Endothelial cell of hepatic sinusoid (primary cell): Measurements from ENCODE around the gene ADGRD1.

Experiments
- in situ Hi-C: cut with HindIII; loops from 2 replicates; pipeline ENCODE4 v1.10.0; 2017; ENCODE audit warnings: low sequenced_read_pairs

ADGRD1 gene

DNA sequence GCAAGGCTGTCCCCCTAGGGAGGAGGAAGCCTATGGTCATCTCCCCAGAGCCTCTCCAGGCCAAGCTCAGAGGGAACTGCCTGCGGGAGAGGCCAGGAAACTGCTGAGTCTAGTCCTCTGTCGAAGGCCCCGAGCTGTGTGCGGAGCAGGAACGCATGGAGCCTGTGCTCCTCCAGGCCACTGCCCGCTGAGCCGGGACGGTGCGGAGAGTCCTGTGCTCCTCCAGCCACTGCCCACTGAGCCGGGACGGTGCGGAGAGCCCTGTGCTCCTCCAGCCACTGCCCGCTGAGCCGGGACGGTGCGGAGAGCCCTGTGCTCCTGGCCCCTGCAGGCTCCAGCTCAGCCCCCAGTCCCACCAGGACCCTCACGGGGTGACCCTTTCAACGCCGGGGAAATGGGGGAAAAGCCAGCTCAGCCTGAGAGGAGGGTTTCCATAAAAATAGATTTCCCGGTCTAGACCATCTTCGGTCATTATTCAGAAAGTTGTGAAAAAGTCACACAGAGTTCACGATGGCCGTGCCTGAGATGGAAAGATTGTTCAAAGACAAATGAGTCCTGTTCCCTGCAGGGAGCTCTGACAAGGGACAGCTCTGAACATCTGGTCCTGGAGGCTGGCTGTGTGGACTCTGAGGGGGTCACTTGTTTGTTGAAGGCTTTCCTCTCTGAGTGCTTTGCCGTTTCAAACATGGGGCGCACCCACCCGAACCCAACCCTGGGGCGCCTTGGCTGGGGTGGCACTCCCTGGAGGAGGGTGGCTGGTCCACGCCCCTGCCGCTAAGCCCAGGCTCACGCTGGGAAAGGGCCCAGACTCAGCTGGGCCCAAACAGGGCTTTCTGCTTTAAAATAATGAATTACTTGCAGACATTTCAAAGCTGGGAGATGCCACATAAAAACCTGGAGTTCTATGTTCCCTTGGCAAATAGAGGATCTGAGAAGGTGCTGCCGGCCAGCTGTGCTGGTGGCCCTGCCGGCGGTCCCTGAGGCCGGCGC is 85.5 kb downstream of the ADGRD1 start:
- in situ Hi-C loops, result loop anchor here (10.0 kb wide), 1 partner anchor 46 kb away; no protein-coding TSS in a partner anchor

DNA sequence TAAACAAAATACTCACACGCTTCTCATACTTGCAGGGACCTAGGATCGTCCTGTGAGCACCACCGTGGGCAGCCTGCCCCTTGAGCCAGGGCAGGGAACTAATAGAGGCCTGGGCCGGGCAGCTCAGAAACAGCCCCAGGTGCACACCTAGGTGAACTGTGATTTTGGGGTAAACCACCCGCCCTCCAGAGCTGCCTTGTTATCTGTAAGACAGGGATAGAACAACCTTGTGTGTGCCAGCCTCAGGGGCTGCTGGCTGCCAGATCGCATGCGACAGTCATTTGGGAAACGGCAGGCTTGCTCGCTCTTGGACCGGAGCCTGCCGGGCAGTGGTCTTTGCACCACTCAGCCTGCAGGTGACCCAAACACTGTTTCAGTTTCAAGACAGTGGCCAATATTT is 86.8 kb downstream of the ADGRD1 start:
- in situ Hi-C loops, result no loop called here

DNA sequence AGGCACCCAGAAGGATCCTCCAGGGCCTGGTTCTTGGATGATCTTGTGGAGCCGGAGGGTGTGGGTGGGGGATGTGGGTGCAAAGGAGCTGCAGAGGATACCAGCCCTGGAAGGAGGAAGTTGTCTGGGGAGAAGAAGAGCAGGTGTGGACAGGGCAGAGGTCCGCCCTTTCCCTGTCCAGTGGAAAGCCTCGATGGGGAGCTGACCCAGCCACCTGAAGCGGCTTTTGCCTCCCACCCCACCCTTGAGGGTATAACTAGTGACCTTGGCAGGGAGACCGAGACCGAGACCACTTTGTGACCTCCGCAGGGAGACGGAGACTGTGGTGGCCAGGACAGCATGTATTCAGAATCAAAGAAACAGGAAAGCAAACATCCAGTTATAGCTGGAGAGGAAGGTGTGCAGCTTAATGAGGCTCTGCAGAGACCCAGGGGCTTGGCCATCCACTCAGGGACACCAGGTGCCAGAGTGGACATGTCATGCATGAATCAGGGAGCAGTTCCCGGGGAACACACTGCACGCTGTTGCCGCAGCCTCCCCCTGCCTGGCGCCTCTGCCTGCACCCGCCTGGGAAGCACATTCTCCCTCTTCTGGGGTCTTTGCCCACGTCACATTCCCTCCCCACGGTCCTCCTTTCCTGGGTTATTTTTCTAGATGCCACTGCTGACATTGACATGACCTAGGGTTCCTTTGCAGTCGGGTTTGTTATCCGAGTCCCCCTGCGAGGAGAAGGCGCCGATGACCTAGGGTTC is 87.7 kb downstream of the ADGRD1 start:
- in situ Hi-C loops, result no loop called here

DNA sequence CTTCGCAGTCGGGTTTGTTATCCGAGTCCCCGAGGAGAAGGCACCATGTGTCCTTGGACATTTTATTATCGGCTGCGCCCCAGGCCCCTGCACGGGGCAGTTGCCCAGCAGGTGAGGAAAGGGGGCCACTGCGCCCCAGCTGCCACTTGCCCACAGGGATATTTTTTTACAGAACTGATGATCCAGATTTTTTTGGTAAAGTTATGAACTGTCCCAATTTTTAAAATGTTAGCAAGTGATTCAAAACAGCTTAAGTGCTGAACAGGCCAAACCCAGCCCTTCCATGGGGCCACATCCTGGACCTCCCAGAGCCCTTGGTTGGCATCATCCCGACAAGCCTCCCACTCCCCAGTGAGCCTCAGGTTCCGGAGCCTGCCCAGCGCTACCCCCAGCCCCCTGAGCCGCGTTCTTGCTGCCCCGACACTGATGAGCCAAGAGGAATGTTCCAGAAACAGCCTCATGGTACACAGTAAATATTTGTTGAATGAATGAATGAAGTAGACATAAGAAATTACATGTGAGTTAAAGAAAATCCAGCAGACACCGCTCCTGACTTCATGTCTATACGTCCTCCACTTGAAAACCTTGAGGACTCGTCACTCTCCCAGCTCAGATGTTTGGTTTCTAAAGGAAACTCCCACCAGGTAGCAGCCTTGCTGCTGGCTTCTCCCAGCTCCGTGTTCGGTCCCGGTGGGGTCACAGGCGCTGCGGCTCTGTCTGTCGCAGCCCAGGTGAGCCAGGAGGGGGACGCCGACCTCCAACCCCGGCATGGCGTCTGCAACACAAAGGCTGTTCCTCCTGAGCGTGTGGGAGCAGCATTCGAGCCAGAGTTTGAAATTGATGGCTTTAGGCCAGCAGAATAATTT is 88.5 kb downstream of the ADGRD1 start:
- in situ Hi-C loops, result no loop called here

DNA sequence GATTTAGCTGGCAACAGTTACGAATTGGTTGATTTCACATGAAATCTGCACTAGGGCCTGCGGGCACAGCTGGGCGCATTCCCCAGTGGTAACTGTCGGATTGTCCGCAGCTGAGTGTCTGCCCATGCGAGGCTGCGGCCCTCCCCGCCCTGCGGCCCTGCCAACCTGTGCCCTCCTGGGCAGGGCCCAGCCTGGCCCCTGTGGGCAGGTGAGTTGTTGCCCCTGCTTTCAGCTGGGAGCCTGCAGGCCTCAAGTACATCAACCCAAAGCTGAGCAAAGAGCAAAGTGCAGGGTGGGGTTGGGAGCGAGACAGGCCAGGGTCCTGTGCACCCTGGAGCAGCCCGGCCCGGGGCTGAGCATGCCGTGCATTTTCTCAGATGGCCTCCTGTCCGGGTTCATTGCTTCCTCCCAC is 89.1 kb downstream of the ADGRD1 start:
- in situ Hi-C loops, result no loop called here

DNA sequence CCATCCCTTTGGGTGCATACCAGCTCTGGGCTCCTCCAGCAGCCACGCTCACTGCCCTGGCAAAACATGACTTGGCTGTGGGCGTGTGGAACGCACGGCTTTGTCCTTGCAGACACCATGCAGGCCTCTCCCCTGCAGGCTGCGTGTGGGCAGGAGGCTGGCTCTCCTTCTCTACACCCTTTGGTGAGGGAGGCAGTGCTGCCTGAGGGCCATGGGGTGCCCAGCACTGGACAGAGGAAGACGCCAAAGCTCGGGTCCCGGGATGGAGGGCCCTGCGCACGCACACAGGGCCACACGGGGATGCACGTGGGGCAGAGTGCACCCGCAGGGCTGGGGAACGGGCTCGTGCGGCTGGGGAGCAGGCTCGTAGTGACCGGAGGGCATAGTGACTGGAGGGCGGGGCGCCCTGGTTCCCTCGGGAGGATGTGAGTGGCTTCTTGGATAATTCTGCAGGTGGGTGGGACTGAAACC is 89.7 kb downstream of the ADGRD1 start:
- in situ Hi-C loops, result no loop called here

DNA sequence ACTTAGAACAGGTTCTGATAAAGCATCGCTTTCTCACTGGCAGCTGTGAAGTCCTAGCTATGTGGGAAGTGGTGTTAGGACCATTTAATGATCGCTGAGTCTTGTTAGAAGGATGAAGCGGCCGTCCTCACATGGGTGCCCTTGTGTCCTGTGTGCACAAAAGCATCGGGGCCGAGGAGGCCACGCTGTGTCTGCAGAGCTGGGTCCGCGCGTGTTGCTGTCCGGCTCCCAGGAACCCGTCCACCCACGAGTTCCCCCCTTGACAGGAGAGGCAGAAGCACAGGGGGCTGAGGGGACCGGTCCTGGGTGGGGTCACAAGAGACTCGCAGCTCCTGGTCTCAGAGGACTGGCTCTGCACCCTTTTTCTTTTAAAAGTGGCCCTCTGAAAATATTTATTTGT is 90.4 kb downstream of the ADGRD1 start:
- in situ Hi-C loops, result no loop called here

DNA sequence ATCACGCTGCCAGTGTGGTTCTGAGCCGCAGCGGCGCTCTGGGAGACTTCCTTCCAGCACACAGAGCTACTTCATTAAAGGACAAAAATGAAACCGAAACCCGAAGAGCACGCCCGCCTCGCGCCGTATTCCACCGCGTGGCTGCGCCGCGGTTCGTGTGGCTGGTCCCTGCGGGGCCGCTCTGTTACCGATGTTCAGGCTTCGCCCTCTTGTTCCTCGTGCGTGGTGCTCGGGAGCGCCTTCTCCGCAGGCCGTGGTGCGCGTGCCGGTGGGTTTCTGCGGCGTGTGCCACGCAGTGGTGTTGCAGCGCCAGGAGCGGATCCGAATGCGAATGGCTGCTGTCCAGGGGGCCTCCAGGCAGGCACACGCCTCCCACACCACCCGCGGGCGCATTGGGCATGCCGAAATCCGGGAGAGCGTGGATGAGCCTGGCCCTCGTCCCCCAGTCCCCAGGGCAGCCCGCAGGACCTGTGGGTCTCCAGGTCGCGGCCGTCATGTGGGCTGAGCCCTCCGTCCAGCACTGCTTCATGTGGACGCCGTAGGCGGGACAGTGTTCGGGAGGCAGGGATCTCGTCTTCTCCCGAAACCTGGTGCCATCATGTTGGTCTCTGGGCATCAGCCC is 91.2 kb downstream of the ADGRD1 start:
- in situ Hi-C loops, result no loop called here

DNA sequence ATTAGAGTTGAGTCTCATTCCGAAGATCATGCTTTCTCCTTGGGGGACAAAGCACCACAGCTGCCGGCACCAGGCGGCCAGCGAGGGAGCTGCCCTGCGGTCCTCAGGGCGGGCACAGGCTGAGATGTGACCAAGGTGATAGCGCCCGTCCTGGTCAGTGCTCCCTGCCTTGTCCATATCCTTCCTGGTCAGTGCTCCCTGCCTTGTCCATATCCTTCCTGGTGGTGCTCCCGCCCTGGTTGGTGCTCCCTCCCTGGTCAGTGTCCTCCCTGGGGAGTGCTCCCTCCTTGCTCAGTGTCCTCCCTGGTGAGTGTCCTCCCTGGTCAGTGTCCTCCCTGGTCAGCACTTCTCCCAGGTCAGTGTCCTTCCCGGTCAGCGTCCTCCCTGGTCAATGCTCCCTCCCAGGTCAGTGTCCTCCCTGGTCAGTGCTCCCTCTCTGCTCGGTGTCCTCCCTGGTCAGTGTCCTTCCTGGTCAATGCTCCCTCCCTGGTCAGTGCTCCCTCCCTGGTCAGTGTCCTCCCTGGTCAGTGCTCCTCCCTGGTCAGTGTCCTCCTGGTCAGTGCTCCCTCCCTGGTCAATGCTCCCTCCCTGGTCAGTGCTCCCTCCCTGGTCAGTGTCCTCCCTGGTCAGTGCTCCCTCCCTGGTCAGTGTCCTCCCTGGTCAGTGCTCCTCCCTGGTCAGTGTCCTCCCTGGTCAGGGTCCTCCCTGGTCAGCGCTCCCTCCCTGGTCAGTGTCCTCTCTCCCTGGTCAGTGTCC is 92.2 kb downstream of the ADGRD1 start:
- in situ Hi-C loops, result no loop called here

DNA sequence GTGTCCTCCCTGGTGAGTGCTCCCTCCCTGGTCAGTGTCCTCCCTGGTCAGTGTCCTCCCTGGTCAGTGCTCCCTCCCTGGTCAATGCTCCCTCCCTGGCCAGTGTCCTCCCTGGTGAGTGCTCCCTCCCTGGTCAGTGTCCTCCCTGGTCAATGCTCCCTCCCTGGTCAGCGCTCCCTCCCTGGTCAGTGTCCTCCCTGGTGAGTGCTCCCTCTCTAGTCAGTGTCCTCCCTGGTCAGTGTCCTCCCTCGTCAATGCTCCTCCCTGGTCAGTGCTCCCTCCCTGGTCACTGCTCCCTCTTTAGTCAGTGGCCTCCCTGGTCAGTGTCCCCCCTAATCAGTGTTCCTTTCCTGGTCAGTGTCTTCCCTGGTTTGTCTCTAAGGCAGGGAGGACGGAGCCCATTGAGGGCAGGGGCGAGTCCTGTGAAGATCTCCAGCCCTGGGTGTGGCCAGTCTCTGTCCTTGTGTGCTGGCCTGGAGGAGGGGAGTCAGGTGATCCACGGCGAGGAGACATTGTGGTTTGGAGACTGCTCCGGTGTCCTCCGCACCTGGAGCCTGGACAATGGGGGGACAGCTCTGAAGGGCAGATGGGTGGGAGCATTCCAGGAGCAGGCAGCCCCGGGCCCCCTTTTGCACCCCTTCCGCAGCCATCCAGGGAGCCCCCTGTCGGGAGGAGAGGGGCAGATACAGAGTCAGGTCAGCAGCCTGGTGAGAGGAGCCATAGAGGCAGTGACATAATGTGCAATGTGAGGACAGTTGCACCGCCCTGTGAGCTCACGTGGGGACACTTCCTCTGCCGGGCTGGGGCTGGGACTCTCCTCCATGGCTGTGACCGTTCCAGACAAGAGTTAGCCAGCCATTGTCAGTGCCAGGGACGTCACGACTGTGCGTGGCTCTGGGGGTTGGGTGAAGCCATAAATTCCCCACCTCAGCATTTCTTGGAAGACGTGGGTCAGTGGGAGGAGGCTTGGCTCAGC is 93.4 kb downstream of the ADGRD1 start:
- in situ Hi-C loops, result no loop called here

DNA sequence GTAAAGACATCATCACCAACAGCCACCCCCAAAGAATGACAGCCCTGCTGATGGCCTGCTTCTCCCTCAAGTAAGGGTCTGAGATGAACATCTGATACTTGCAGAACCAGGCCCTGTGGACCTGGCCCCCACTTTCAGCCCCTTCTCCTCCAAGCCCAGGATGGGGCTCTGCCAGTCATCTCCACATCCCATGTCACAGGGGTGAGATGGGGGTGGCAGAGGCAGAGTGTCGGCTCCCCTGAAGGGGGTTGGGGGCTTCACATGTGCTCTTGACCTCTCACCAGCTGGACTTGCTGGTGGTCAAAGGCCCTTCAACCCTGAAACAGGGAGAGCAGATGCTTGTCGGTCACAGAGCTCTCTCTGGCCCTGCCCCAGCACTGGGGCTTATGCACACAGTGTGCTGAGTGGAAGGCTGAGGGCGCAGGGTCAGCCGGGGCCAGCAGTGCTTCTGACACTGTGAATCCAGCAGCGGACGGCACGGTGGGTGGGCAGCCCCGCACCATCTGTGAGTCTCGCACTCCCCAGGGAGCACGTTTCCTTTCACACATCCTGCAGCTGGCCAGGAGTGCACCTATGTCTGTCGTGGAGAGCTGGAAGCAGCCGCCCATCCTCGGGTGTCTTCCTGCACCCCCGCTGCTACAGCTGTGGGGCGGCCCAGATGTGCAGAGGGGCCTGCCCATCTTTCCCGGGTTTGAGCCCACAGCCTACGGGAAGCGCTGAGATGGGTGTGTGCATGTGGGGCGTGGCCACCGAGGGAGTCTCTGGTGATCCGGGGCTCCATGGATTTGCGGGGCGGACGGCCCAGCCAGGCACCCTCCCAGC is 94.3 kb downstream of the ADGRD1 start:
- in situ Hi-C loops, result no loop called here

DNA sequence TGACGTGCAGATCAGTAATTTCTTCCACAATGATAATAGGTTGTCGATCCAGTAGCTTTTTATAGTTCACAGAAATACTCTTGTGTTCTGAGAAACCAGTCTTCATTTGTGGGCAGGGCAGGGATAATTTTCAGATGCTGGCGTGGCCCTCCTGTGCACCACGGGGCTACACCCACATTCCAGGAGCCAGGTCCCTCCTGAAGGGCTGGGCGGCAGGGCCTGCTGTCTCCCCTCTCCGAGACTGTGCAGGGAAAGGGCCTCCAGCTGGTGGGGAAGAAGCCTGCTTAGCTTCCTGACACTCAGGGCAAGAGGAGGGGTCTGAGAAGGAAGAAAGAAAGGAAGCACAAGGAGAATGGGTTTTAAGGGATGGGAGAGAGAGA is 94.9 kb downstream of the ADGRD1 start:
- in situ Hi-C loops, result no loop called here

DNA sequence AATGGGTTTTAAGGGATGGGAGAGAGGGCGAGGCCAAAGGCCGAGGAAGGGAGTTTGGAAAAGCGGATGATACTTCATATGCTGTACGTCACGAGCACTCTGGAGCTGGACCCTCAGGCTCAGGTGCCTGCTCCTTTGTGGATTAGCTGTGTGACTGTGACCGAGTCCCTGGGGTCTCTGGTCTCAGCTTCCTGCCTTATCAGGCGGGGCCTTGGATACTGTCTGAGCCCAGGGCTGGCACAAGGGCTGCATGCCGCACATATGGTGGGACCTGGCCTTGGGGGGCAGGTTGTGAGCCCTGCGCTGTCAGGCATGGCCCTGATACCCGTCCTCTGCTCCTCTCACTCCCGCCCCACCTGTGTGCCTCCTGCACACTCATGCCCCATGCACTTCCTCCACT is 95.3 kb downstream of the ADGRD1 start:
- in situ Hi-C loops, result no loop called here

DNA sequence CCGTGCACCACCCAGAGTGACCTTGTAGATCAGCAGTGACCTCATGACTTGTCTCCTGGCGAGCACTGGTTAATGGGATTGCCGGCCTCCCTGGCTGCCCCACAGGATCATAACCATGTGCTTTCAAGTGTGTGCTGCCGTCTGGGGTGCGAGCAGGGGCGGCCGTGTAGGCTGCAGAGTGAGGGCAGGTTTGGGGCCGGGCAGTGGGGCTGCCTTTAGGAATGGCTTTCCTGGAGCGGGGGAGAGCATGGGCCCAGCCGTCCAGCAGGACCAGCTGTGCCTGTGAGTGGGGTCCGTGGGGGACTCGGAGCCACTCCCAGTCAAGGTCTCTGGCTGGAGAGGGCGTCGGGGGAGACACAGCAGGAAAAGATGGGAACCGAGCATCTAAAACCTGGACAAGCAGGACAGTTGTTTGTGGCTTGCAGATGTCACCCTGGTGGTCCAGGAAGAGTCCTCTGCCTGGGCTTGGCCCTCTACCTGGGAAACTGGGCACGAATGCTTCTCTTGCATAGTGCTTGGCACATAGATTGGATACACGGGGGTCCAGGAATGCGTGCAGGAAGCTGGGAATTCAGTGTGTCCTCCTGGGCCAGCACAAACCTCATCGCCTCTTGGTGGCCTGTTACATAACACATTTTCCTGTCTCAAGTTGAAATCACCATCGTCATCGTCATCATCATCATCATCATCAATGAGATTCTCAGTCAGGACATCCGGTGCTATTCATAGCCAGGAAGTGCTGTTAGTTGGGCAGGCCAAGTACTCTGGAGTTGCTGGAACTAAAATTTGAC is 96.0 kb downstream of the ADGRD1 start:
- in situ Hi-C loops, result no loop called here

DNA sequence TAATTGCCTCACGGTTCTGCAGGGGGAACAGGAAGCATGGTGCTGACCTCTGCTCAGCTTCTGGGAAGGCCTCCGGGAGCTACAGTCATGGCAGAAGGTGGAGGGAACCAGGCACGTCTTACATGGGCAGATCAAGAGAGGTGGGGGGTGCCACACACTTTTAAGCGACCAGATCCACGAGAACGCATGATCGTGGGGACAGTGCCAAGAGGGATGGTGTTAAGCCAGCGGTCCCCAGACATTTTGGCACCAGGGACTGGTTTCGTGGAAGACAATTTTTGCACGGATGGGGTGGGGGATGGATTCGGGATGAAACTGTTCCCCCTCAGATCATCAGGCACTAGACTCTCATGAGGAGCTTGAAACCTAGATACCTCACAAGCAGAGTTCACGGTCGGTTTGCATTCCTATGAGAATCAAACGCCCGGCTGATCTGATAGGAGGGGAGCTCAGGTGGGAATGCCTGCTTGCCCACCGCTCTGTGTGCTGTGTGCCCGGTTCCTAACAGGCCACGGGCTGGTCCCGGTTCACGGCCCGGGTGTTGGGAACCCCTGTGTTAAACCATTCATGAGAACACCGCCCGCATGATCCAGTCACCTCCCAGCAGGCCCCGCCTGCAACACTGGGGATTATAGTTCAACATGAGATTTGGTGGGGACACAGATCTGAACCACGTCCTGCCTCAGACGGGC is 96.9 kb downstream of the ADGRD1 start:
- in situ Hi-C loops, result no loop called here

DNA sequence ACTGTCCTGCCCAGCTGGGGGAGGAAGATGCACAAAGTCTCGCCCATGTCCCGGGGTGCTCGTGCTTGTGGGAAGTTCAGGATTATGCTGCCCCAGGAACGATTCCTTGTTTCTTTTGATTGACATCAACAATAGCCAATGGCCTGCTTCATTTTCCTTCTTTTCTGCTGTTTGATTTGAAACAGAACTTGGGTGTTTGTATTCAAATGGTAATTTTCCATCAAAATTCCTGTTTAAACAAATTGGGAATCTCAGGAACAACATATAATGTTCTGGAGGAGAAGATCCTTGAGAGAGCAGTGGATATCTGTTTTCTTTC is 97.4 kb downstream of the ADGRD1 start:
- in situ Hi-C loops, result no loop called here
